GM12878 (cell line): ENCODE results near the gene RTP3. TPM values are rescaled to one million over a fixed set of nuclear protein-coding genes. Genes with fewer than 3 reads are reported as not detected.

Source experiments
- CHD2 ChIP-seq: IDR thresholded peaks from 2 replicates; pipeline ENCODE4 v1.6.1; 2011; ENCODE audit warnings: low read depth, low read length, improper control_type of control experiment, borderline replicate concordance
- CREM ChIP-seq: IDR thresholded peaks from 2 replicates; pipeline ENCODE4 v1.6.1; 2014; ENCODE audit warnings: antibody characterized with exemption, low read depth
- EP300 ChIP-seq, 2 experiments: fragments of 150-350 bp in 1 of 2; IDR thresholded peaks; 2 replicates each; pipeline ENCODE4 v1.6.1; 2011 to 2012; ENCODE audit warnings: low read depth in 2 of 2, low read length in 2 of 2, borderline replicate concordance in 1 of 2, improper control_type of control experiment in 1 of 2, inconsistent platforms in 1 of 2; ENCODE audit not compliant: control insufficient read depth in 1 of 2
- IKZF1 ChIP-seq: fragments of 450-650 bp; conservative IDR thresholded peaks from 2 replicates; pipeline ENCODE4 v1.6.1; 2017; ENCODE audit warnings: antibody characterized with exemption, mild to moderate bottlenecking
- NBN ChIP-seq: fragments of 450-650 bp; IDR thresholded peaks from 2 replicates; pipeline ENCODE4 v1.6.1; 2016
- POLR2A ChIP-seq: IDR thresholded peaks from 2 replicates; pipeline ENCODE4 v1.6.1; 2011; ENCODE audit warnings: low read depth, mild to moderate bottlenecking, low read length
- POLR2AphosphoS5 ChIP-seq: IDR thresholded peaks from 2 replicates; pipeline ENCODE4 v1.6.1; 2011; ENCODE audit warnings: mild to moderate bottlenecking, low read length, inconsistent platforms
- SP1 ChIP-seq: IDR thresholded peaks from one replicate; pipeline ENCODE4 v1.6.1; 2011; ENCODE audit warnings: low read depth, low read length
- polyA plus RNA-seq, 11 experiments: library from polyadenylated mRNA; depleted of rRNA in 4 of 11; unstranded in 6 of 11; stranded (reverse) in 5 of 11; fragments of >200 nt; fragmentation: Nextera tagmentation in 4 of 11; fragmentation: Illumina TruSeq in 1 of 11; extraction: Ambion mirVana in 4 of 11; extraction: Trizol in 1 of 11; gene quantifications; 1 replicate in 1 of 11; 2 replicates in 10 of 11; pipeline versions ENCODE4 v1.2.1 to v1.2.3, GENCODE V29; 2011 to 2016; ENCODE audit warnings: inconsistent platforms in 2 of 11, missing spikeins in 2 of 11, low read depth in 1 of 11
- total RNA-seq, 4 experiments: library from RNA; depleted of rRNA in 3 of 4; stranded (reverse); fragments of >200 nt in 3 of 4; fragmentation: Illumina TruSeq in 1 of 4; extraction: Trizol in 1 of 4; gene quantifications; 2 replicates each; pipeline versions ENCODE4 v1.2.1 to v1.2.3, GENCODE V29; 2013 to 2021
- TF ChIP-seq, protein P1 (sequence below): IDR thresholded peaks from 2 replicates; pipeline ENCODE4 v1.6.1; 2012; ENCODE audit warnings: improper control_type of control experiment, low read depth, low read length; ENCODE audit not compliant: insufficient replicate concordance
- TF ChIP-seq, protein P2 (sequence below): fragments of 450-650 bp; IDR thresholded peaks from 2 replicates; pipeline ENCODE4 v1.6.1; 2017; ENCODE audit warnings: borderline replicate concordance
- TF ChIP-seq, protein P3 (sequence below): fragments of 450-650 bp; formaldehyde crosslinking; IDR thresholded peaks from 2 replicates; pipeline ENCODE4 v1.4.0; 2020; ENCODE audit warnings: mild to moderate bottlenecking, moderate library complexity
- TF ChIP-seq, protein P4 (sequence below): fragments of 450-650 bp; IDR thresholded peaks from 2 replicates; pipeline ENCODE4 v1.6.1; 2016; ENCODE audit warnings: mild to moderate bottlenecking
- TF ChIP-seq, protein P5 (sequence below): IDR thresholded peaks from 2 replicates; pipeline ENCODE4 v1.6.1; 2011; ENCODE audit warnings: low read depth, mild to moderate bottlenecking, low read length, moderate library complexity, borderline replicate concordance; ENCODE audit errors: extremely low read depth

The RTP3 gene
- total and polyA plus RNA-seq, 10 of the 15 experiments (the other 5 are each of a cell fraction or from before 2014, with no cell fraction given): 0.06 TPM; not detected in 9

DNA sequence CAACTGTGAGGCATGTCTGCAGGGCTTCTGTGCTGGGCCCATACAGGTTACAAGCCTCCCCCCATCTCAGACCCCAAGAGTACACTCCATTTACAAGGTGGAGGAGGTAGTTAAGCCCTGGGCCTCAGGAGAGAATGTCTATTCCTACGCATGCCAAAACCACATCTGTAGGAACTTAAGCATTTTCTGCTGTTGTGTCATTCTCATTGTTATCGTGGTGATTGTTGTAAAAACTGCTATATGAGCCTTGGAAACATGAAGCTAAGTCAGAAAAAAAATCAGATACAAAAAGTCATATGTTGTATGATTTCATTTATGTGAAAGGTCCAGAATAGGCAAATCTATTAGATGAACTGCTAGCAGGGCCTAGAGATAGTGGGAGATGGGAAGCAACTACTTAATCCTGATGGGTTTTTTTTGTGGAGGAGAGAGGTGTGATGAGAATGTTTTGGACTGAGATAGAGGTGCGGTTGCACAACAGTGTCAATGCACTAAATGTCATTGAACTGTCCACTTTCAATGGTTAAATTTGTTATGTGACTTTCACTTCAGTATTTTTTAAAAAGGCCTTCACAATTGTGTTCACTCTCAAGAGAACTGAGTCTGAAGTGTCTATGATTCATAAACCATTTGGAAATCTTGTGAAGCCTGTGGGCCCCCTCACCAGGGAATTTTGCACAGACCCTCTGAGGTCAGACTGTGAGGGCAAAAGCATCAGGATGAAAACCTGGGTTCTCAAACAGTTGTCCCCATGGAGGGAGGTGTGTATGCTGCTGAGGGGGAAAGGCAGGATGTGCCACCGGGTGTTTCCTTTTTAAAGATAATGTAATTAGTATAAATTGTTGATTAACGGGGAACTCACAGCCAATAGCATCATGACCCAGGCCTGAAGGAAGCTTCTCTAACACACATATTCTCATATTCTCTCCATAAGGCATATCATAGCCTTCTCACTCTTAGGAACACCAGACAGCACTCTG lies 3.2 kb downstream of the RTP3 start (continued):
- TF ChIP-seq, protein P1, sequence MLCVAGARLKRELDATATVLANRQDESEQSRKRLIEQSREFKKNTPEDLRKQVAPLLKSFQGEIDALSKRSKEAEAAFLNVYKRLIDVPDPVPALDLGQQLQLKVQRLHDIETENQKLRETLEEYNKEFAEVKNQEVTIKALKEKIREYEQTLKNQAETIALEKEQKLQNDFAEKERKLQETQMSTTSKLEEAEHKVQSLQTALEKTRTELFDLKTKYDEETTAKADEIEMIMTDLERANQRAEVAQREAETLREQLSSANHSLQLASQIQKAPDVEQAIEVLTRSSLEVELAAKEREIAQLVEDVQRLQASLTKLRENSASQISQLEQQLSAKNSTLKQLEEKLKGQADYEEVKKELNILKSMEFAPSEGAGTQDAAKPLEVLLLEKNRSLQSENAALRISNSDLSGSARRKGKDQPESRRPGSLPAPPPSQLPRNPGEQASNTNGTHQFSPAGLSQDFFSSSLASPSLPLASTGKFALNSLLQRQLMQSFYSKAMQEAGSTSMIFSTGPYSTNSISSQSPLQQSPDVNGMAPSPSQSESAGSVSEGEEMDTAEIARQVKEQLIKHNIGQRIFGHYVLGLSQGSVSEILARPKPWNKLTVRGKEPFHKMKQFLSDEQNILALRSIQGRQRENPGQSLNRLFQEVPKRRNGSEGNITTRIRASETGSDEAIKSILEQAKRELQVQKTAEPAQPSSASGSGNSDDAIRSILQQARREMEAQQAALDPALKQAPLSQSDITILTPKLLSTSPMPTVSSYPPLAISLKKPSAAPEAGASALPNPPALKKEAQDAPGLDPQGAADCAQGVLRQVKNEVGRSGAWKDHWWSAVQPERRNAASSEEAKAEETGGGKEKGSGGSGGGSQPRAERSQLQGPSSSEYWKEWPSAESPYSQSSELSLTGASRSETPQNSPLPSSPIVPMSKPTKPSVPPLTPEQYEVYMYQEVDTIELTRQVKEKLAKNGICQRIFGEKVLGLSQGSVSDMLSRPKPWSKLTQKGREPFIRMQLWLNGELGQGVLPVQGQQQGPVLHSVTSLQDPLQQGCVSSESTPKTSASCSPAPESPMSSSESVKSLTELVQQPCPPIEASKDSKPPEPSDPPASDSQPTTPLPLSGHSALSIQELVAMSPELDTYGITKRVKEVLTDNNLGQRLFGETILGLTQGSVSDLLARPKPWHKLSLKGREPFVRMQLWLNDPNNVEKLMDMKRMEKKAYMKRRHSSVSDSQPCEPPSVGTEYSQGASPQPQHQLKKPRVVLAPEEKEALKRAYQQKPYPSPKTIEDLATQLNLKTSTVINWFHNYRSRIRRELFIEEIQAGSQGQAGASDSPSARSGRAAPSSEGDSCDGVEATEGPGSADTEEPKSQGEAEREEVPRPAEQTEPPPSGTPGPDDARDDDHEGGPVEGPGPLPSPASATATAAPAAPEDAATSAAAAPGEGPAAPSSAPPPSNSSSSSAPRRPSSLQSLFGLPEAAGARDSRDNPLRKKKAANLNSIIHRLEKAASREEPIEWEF: no peak
- no peak for TF ChIP-seq NBN
- TF ChIP-seq POLR2A: no peak
- TF ChIP-seq, protein P2, sequence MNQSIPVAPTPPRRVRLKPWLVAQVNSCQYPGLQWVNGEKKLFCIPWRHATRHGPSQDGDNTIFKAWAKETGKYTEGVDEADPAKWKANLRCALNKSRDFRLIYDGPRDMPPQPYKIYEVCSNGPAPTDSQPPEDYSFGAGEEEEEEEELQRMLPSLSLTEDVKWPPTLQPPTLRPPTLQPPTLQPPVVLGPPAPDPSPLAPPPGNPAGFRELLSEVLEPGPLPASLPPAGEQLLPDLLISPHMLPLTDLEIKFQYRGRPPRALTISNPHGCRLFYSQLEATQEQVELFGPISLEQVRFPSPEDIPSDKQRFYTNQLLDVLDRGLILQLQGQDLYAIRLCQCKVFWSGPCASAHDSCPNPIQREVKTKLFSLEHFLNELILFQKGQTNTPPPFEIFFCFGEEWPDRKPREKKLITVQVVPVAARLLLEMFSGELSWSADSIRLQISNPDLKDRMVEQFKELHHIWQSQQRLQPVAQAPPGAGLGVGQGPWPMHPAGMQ: no peak
- peak; percentile 42; the same call in 1 of the 2 replicates for TF ChIP-seq IKZF1
- TF ChIP-seq SP1: no peak
- TF ChIP-seq CREM: no peak
- TF ChIP-seq, protein P3, sequence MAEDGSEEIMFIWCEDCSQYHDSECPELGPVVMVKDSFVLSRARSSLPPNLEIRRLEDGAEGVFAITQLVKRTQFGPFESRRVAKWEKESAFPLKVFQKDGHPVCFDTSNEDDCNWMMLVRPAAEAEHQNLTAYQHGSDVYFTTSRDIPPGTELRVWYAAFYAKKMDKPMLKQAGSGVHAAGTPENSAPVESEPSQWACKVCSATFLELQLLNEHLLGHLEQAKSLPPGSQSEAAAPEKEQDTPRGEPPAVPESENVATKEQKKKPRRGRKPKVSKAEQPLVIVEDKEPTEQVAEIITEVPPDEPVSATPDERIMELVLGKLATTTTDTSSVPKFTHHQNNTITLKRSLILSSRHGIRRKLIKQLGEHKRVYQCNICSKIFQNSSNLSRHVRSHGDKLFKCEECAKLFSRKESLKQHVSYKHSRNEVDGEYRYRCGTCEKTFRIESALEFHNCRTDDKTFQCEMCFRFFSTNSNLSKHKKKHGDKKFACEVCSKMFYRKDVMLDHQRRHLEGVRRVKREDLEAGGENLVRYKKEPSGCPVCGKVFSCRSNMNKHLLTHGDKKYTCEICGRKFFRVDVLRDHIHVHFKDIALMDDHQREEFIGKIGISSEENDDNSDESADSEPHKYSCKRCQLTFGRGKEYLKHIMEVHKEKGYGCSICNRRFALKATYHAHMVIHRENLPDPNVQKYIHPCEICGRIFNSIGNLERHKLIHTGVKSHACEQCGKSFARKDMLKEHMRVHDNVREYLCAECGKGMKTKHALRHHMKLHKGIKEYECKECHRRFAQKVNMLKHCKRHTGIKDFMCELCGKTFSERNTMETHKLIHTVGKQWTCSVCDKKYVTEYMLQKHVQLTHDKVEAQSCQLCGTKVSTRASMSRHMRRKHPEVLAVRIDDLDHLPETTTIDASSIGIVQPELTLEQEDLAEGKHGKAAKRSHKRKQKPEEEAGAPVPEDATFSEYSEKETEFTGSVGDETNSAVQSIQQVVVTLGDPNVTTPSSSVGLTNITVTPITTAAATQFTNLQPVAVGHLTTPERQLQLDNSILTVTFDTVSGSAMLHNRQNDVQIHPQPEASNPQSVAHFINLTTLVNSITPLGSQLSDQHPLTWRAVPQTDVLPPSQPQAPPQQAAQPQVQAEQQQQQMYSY: no peak
- no peak for TF ChIP-seq POLR2AphosphoS5
- TF ChIP-seq, protein P4, sequence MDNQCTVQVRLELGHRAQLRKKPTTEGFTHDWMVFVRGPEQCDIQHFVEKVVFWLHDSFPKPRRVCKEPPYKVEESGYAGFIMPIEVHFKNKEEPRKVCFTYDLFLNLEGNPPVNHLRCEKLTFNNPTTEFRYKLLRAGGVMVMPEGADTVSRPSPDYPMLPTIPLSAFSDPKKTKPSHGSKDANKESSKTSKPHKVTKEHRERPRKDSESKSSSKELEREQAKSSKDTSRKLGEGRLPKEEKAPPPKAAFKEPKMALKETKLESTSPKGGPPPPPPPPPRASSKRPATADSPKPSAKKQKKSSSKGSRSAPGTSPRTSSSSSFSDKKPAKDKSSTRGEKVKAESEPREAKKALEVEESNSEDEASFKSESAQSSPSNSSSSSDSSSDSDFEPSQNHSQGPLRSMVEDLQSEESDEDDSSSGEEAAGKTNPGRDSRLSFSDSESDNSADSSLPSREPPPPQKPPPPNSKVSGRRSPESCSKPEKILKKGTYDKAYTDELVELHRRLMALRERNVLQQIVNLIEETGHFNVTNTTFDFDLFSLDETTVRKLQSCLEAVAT: no peak
- no peak for TF ChIP-seq CHD2
- TF ChIP-seq EP300 (IDR thresholded peaks at IDR 0.05; ENCODE audit: borderline replicate concordance in 1 of 2, control insufficient read depth in 1 of 2, low read depth in 2 of 2, low read length in 2 of 2): peak in 1 of 2 experiments; percentile 50; a peak in 2 of 4 replicates
- TF ChIP-seq, protein P5, sequence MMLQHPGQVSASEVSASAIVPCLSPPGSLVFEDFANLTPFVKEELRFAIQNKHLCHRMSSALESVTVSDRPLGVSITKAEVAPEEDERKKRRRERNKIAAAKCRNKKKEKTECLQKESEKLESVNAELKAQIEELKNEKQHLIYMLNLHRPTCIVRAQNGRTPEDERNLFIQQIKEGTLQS: no peak
